Occipital lobe (tissue), 2 donors: ENCODE results near the gene COL6A6. TPM values are rescaled to one million over a fixed set of nuclear protein-coding genes. Genes with fewer than 3 reads are reported as not detected.
"Not testable (repeated sequence)": the region's sequence is repeated elsewhere in the genome, so short reads cannot be mapped to it uniquely, and the experiment has no call there.

Experiments
- DNase-seq: peaks from one replicate; lab custom pipeline; 2025; lab: John Stamatoyannopoulos, UW
- total RNA-seq: library from RNA; depleted of rRNA; stranded (reverse); fragments of >200 nt; gene quantifications from one replicate; pipeline ENCODE4 v1.2.3, GENCODE V29; 2014

COL6A6 gene
- total RNA-seq, 1 donor from 2014 or later = 0.31 TPM

- DNase-seq = no peak
These were observed 20.8 kb downstream of the COL6A6 start for GRCh38 chr3:130537673-130538304.

DNA sequence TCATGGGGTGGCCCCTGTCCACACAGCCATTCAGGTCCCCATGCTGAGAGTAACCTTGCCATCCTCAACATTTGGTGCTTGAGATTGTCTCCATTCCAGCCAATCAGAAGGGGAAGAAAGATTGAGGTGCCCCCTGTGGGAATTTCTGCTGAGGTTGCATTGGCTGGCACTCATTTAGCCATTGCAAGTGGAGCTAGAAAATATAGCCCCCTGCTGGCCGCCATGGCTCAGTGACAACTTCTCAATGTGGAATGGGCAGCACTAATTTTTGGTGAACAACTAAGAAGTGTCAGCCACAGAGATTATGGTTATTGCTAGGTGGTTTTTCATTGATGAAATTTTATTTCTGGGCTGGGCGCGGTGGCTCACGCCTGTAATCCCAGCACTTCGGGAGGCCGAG is 22.0 kb downstream of the COL6A6 start:
- DNase-seq = no peak

DNA sequence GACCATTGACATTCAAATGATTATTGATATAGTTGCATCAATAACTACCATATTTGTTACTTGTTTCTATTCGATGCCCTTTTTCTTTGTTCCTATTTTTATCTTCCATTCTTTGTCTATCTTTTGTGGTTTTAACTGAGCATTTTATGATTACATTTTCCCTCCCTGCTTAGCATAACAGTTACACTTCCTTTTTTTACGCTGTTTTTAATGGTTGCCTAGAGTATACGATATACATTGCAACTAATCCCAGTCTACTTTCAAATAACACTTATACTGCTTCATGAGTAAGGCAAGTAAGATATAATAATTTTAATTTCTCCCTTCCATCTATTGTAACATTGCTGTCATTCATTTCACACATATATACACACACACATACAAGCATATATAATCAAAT is 26.3 kb downstream of the COL6A6 start:
- no peak for DNase-seq

GRCh38 chr3:130546920-130547679 is 30.1 kb downstream of the COL6A6 start:
- no peak for DNase-seq

DNA sequence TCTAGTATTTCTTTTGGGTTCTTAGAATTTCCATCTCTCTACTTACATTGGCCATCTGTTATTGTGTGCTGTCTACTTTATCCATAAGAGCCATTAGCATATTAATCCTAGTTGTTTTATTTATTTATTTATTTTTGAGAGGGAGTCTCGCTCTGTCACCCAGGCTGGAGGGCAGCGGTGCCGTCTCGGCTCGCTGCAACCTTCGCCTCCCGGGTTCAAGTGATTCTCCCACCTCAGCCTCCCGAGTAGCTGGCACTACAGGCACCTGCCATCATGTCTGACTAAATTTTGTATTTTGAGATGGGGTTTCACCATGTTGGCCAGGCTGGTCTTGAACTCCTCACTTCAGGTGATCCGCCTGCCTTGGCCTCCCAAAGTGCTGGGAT is 30.7 kb downstream of the COL6A6 start:
- not testable (repeated sequence) for DNase-seq

- no peak for DNase-seq
These were observed 31.4 kb downstream of the COL6A6 start for GRCh38 chr3:130548356-130548755.

DNA sequence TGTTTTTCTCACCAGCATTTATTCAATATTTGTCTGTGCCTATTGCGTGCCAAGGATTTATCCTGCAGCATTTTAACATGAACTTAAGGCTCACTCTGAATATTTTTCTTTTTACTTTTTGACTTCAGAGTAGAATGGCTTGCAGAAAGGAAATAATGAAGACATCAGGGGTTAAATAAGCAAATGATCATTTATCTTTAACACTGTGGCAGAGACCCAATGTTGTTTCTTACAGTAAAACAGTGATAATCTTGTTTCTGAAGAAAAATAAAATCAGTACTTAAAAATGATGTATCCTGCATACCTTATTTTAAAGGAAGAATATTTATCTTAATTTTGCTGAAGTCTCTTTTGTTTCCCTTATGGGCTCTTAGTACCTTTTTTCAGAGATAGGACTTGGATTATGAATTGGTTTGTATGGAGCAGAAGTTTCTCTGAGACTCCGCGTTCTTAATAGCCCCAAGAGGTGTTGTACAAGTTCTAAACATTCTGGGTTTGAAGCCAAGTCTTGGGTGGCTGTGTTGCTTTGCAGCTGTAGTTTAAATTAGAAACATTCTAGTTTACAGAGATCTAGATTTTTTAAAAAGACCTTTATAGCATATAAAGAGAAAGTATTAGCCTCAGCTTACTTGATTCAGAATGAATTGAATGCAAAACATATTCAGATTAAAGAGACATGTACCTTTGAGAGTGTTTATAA is 40.5 kb downstream of the COL6A6 start:
- DNase-seq = no peak

- DNase-seq = no peak
These were observed 41.4 kb downstream of the COL6A6 start for GRCh38 chr3:130558366-130558765.

- no peak for DNase-seq
These were observed 48.2 kb downstream of the COL6A6 start for GRCh38 chr3:130565224-130565623.

Other genes starting within 250 kb of the COL6A6 start
- under 0.01 TPM for gene COL6A5, start 171.5 kb upstream of the COL6A6 start, total RNA-seq
- 31.0 TPM for gene PIK3R4, start 229.7 kb downstream of the COL6A6 start, total RNA-seq